Measurements from ENCODE around the gene ZNF433. TPM values are rescaled to one million over a fixed set of nuclear protein-coding genes. Genes with fewer than 3 reads are reported as not detected.

The ZNF433 gene
- total and polyA plus RNA-seq, 12 donors, result 3.1 to 21.7 (median 5.0) TPM

DNA sequence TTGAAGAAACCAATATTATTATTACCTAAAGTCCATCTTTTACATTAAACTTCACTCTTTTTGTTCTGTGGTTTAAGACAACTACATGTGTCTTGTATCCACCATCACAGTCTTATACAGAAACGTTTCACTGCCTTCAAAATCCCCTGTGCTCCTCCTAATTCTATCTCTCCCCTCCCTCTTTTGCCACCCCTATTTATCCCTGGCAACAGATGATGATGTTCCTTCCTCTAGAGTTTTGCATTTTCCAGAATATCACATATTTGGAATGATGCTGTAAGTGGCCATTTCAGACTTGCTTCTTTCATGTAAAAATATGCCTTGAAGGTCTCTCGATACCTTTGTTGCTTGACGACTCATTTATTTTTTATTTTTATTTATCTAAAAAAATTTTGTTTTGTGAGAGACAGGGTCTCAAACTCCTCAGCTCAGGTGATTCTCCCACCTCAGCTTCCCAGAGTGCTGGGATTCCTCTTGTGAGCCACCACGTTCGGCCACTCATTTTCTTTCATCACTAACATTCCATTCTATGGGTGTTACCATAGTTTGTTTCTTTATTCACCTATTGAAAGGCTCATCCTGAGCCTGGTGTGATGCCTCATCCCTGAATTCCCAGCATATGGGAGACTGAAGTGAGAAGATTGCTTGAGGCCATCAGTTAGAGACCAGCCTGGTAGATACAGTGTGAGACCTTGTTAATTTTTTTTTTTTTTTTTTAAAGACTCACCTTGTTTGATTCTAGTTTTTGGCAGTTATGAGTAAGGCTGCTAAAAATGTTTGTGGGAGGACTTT lies 62.3 kb downstream of the ZNF433 start:
- intact Hi-C loops (cut with DNase I), result no loop called here
- H3K9me3 ChIP-seq (replicated peaks in 1 of 3), result peaks cover 0 to 12% (median 0%) of the 10 kb centered on the region in 3 donors
- no peaks in the 10 kb centered on the region for H3K4me1 ChIP-seq (replicated peaks in 1 of 2)
- no peak for DNase-seq
- no peak overlapping the region for H3K4me3 ChIP-seq
- H3K36me3 ChIP-seq (replicated peaks in 1 of 2), result peaks cover 0 to 5% of the 10 kb centered on the region in 2 donors
- TF ChIP-seq, protein P1, sequence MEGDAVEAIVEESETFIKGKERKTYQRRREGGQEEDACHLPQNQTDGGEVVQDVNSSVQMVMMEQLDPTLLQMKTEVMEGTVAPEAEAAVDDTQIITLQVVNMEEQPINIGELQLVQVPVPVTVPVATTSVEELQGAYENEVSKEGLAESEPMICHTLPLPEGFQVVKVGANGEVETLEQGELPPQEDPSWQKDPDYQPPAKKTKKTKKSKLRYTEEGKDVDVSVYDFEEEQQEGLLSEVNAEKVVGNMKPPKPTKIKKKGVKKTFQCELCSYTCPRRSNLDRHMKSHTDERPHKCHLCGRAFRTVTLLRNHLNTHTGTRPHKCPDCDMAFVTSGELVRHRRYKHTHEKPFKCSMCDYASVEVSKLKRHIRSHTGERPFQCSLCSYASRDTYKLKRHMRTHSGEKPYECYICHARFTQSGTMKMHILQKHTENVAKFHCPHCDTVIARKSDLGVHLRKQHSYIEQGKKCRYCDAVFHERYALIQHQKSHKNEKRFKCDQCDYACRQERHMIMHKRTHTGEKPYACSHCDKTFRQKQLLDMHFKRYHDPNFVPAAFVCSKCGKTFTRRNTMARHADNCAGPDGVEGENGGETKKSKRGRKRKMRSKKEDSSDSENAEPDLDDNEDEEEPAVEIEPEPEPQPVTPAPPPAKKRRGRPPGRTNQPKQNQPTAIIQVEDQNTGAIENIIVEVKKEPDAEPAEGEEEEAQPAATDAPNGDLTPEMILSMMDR (IDR thresholded peaks at IDR 0.05), result no peak
- no peak for TF ChIP-seq POLR2A (IDR thresholded peaks at IDR 0.05)
- no peak overlapping the region for H3K27ac ChIP-seq
- WGBS, 4 donors, result 84 to 92% (median 86%) methylated on average over 5 of the region's 5 CpGs
- H3K27me3 ChIP-seq, result no peaks in the 10 kb centered on the region

DNA sequence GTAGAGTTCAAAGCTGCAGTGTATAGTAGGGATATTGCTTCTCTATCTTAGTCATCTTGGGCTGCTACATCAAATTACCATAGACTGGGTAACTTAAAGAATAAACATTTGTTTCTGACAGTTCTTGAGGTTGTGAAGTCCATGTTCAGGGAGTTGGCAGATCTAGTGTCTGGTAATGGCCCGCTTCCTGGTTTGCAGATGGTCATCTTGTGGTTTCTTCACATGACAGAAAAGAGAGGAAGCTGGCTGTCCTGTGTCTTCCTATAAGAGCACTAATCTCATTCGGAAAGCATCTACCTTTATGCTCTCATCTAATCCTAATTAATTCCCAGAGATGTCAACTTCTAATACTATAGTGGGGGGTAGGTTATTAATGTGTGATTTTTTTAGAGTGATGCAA lies 64.4 kb downstream of the ZNF433 start:
- Histone ChIP-seq H3K4me3 (no peak overlapping the region), H3K36me3 (replicated peaks in 1 of 2) (no peaks in the 10 kb centered on the region), H3K27me3 (no peaks in the 10 kb centered on the region), H3K9me3 (replicated peaks in 1 of 3) (no peaks in the 10 kb centered on the region), H3K4me1 (replicated peaks in 1 of 2) (no peaks in the 10 kb centered on the region), H3K27ac (peak overlapping the region in 1 of 5 donors; percentile 9)
- intact Hi-C loops (cut with DNase I), result no loop called here
- no peak for DNase-seq
- 73 to 87% (median 83%) methylated on average over 2 of the region's 2 CpGs for WGBS, 4 donors
- no peak for TF ChIP-seq POLR2A (IDR thresholded peaks at IDR 0.05)
- TF ChIP-seq, protein P1 (IDR thresholded peaks at IDR 0.05), result no peak

DNA sequence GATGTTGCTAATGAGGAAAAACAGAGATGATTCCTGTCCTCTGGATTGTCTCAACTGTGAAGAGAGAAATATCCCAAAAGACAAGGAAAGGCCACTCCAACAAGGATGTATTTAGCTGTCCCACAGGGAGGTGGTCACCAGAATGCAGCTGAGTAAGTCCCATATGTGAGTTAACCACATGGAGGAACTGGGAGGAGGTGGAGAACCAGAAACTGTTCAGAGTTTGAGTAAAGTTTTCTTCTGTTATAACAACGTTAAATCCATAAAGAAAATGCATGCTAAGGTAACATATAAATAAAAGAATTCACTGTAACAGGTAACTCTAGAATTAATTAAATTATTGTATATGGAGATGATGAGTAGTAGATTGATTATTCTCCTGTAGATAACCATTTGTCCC lies 65.3 kb downstream of the ZNF433 start:
- H3K27me3 ChIP-seq, result no peaks in the 10 kb centered on the region
- 71 to 79% (median 77%) methylated on average over 1 of the region's 1 CpG for WGBS, 4 donors

DNA sequence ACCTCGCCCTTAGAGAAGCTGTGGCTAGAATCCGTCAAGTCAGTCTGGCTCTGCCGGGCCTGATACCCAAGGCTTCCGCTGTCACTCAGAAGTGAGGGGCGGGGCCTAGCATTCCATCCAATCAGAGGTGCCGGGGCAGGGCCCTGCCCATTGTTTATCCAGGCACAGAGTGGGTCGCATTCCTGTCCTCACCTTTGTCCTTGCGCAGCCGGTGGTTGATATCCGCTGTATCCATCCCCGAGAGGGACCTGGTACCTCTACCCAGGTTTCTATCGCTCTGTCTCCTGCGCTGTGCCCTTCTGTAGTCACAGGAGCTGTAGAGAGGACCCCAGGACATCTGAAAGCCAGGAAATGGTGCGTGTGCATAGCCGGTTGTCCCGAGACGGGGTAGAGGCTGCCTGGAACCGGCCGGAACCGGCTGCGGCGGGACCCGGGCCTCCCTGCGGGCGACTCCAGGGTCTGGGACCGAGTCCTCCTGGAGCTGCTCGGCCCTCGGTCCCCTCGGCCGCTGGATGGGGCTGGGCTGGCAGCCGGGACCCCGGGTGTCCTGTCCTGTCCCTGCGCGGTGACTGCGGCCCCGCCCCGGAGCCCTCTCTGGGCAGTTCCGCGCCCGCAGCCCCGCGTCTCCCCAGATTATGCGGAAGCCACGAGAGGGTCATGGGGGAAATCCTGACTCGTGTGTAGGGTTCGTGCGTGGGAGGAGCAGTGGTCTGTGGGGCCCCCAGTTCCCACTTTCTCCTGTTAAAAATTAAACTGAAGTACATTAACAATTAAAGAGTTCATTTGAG lies 70.4 kb downstream of the ZNF433 start, which contains the start of gene ZNF763:
Gene ZNF763 (plus strand): TSS at position 183 of the 788 bp plus-strand sequence. CDS start 169 bp downstream, at position 352.
- DNase-seq, result peak; percentile 91 to 97 (median 95)
- H3K4me3 ChIP-seq, result peak within 1 kb of the TSS; percentile 25 to 95 (median 52)
- no peaks in the 10 kb centered on the region for H3K36me3 ChIP-seq (replicated peaks in 1 of 2)
- intact Hi-C loops (cut with DNase I), result no loop called here
- H3K27ac ChIP-seq, result peak within 1 kb of the TSS; percentile 47 to 96 (median 88)
- 0 to 1% (median 0%) methylated on average over 14 to 47 of the region's 47 CpGs for WGBS, 4 donors
- peaks cover 12 to 14% of the 10 kb centered on the region in 2 donors for H3K4me1 ChIP-seq (replicated peaks in 1 of 2)
- no peaks in the 10 kb centered on the region for H3K27me3 ChIP-seq
- no peaks in the 10 kb centered on the region for H3K9me3 ChIP-seq (replicated peaks in 1 of 3)
- TF ChIP-seq, protein P1 (IDR thresholded peaks at IDR 0.05), result no peak
- peak in 1 of 2 donors; percentile 60 for TF ChIP-seq POLR2A (IDR thresholded peaks at IDR 0.05)

More for the DNA sequence above, 65.3 kb downstream of the ZNF433 start:
- no peaks in the 10 kb centered on the region for H3K36me3 ChIP-seq (replicated peaks in 1 of 2)
- H3K4me3 ChIP-seq, result no peak overlapping the region
- H3K27ac ChIP-seq, result no peak overlapping the region
- intact Hi-C loops (cut with DNase I), result no loop called here
- no peaks in the 10 kb centered on the region for H3K9me3 ChIP-seq (replicated peaks in 1 of 3)
- no peak for DNase-seq
- peaks cover 4 to 7% of the 10 kb centered on the region in 2 donors for H3K4me1 ChIP-seq (replicated peaks in 1 of 2)
- no peak for TF ChIP-seq POLR2A (IDR thresholded peaks at IDR 0.05)
- TF ChIP-seq, protein P1 (IDR thresholded peaks at IDR 0.05), result no peak

All from adrenal gland (tissue), 12 donors.